ELR (cell line): ENCODE measurements around the gene NCOA5.

ENCODE experiments used
- DNase-seq: peaks from one replicate; pipeline ENCODE4 v3.0.0-alpha.2; 2015; ENCODE audit warnings: low read depth

Gene NCOA5

DNA sequence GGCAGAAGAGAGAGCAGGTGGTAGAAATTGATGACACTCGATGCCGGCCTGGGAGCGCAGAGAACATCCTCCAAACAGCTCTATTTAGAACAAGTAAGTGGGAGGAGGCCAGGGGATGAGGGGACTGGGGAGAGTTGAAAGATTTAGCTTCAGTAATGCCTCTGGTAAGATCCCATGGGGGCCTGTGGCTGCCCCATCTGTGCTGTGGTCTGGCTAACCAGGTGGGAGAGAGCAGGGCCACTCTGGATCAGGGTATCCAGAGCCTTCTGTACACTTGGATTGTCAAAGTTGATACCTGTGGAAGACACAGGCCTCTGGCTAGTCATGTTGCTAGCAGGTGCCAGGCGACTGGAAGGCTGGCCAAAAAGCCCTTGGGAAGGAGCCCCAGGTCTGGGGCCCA lies 27.6 kb downstream of the NCOA5 start:
- DNase-seq: no peak

DNA sequence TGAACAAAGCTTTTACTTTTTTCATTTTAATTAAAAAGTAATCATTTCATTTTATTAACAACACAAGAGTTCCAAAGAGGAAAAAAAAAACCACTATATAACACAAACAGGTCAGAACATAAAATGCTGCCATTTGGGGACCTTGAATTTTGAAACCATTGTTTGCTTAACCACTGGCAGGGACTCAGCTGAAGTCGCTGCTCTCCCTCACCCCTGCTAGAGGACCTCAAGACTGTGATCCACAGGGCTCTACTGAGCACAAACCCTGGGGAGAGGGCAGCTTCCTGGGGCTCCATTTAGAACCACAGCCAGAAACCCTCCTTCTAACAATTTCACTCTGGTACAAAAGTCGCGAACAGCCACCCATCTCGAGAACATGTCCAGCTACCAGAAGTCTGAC lies 28.8 kb downstream of the NCOA5 start:
- no peak for DNase-seq

DNA sequence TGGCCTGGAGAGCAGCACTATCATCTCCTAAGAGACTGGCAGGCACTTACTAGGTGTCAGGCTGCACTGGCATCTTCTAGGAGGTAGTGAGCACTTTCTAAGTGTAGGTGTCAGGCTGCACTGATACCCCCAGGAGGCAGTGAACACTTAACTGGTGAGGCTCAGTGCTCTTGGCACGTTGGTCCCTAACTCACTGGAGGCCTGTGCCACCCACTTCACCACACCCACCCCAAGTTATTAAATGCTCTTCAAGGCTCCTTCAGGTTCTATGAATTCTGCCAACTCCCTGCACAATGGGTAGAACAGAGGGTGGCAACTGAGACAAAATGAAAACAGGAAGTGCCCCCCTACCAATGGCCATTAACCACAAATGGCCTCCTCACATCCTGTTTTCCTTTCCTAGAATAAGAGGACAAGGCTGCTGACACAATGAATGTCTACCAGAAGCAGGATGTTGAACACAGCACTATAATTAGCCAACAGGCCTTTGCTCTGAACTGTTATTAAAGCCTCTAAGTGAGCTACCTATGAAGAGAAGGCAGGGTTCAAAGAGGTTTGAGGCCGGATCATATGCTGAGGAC lies 29.4 kb downstream of the NCOA5 start:
- DNase-seq: no peak

DNA sequence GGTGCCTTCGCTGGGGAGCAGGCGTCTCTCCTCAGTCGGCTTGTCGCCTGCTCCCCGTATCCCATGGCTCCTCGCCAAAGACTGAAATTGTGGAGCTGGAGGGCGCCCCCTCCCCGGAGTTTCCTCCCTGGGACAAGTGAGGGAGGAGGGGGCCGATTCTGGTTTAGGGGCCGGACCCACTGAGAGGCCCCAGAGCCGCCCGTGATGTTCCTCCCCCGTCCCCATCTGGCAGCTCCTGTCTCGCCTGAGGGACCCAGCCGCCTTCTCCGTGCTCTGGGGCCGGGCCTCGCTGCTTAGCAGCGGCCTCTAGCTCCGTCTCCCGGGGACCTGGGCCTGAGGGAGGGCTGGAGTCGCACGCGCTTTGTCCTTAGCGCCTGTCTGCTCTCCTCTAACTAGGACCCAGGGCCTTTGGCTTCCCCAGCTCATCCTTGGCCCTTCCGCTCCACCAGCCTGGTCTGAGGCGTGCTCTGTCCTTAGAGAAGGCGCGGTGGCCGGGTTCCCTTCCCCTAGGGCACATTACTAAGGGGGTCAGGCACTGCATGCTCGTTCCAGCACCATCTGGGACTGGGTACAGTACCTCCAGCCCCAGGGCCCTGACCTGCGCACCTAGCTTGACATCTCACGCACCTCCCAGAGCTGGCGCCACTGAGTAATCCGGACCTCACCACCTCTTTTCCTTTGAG lies 31.0 kb downstream of the NCOA5 start:
- no peak for DNase-seq

DNA sequence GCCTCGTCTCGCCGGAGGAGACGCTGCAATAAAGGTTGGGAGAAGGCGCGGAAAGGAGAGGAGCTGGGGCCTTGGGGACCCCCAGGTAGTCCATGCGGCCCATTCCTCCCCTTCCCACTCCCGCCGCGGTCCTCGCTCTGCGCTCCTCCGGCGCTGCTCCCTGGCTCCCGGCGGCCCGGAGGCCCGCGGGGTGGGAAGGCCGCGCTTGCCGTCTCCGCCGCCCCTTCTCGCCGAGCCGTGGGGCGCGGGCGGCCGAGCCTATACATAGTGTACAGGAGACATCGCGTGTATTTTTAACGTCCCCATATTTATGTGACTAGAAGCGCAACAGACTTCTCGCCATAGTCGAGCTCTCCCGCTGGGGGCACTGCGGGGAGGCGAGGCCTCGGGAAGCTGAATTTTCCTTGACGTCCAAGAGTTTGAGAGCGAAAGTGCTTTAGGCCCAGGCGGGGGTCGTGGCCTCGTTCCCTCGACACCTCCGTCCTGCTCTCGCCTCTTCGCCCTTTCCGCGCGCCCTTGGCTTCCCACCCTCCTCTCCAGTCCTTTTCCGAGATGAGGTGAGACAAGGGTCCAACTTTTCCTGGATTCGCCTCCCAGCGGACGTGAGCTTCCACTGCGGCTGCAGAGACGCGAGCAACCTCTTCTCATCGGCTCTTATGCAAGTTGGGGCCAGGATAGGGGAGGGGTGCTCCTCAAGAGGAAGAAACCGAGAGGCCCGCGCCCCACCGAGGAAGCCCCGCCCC lies 31.7 kb downstream of the NCOA5 start:
- peak; percentile 60 for DNase-seq

DNA sequence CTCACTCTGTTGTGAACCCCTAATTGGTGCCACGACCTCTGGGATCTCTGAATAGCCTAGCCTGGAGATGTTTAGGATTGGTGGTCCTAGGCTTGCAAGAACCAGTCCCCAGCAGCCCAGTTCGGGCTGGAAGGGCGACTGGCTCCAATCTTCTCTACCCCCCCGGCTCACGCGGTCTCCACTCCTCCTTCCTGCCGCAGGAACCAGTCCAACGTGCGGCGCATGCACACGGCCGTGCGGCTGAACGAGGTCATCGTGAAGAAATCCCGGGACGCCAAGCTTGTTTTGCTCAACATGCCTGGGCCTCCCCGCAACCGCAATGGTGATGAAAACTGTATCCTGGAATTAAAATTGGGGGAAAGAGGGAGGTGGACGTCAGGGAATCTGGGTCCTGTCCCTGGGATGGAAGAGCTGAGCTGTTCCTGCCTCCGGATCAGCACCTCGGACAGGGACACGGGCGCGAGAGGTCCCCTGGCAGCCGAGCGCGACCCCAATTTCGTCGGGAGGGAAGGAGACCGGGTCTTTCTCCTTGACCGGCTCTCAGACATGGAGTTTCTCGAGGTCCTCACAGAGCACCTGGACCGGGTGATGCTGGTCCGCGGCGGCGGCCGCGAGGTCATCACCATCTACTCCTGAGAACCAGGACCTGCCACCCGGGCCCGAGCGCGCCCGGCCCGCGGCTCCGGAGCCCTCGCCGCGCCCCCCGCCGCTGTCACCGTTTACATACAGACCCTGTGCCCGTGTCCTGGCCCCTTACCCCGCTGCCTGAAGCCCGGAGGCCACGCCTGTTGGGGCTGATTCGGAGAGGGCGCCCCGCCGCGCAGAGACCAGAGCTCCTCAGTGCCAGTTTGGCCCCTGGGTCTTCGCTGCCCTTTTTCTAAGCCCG lies 32.5 kb downstream of the NCOA5 start:
- DNase-seq: peak; percentile 43

DNA sequence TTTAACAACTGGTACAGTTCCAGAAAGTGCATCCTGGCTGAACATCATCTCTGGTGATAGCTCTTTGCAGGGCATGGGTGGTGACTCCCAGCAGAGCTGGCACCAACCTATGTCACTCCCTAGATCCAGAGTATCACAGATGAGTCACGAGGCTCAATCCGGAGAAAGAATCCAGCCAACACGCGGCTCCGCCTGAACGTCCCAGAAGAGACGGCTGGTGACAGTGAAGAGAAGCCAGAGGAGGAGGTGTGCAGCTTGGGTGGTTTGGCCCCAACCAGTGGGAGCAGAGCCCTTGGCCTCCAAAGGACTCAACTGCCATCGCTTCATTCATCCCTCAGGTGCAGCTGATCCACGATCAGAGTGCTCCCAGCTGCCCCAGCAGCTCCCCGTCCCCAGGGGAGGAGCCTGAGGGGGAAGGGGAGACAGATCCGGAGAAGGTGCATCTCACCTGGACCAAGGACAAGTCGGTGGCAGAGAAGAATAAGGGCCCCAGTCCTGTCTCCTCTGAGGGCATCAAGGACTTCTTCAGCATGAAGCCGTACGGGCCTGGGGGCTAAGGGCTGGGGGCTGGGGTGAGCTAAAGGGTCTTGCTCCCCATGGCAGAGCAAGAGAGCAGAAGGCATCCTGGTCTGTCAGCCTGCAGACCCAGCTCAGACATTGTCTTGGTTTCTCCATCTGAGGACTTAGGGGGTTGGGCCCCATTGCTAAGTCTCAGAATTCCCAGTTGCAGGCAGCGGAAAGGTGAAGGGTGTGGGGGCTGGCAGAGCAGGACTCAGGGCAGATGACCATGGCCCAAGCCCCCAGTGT lies 33.5 kb downstream of the NCOA5 start:
- DNase-seq: no peak

DNA sequence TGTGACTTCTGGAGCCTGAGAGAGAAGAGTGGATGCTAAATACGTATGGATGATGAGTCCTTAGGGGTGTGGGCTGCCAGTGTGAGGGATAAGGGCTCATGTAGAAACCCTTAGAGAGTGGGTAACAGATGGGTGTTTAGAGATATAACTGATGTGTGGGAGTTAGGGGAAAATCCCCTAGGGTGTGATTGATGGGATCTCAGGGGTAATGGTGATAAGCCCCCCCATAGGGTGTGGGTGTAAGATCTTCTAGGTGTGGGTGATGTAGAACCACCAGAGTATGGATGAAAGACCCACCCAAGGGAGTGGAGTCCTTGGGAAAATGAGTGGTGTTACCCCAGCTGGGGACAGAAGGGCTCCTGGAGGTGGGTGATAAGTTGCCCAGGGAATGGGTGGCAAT lies 34.5 kb downstream of the NCOA5 start:
- no peak for DNase-seq

DNA sequence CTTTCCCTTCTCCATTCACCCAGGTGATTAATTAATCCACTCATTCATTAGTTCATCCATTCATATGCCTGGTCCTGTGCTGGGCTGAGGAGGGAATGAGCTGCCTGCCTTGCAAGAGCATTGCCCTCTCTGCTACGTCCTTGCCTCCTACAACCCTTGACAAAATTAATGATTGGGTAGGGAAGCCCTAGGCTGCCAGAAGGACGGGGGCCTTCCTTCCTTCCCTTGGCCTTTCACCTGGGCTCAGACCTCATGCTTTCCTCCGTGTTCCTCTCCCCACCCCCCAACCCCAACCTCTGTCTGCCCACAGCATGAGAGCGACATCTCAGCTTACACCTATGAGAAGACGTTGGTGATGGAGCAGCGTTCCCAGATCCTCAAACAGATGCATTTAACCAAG lies 35.2 kb downstream of the NCOA5 start:
- no peak for DNase-seq

DNA sequence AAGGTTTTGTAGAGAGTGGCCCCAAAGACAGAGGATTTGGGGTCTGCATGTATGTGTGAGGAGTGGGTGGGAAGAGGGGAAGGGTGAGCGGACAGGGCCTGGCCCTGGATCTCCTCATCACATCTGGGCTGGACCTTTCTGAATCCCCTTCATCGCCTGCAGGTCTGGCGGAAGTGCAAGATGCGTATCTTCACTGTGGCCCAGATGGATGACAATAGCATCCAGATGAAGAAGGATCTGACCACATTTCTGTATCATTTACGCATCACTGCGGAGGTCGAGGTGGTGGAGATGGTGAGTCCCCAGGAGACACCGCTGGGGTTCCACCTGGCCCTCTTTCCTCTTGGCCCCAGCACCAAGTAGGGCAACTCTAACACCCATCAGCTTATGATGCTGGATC lies 36.3 kb downstream of the NCOA5 start:
- no peak for DNase-seq

DNA sequence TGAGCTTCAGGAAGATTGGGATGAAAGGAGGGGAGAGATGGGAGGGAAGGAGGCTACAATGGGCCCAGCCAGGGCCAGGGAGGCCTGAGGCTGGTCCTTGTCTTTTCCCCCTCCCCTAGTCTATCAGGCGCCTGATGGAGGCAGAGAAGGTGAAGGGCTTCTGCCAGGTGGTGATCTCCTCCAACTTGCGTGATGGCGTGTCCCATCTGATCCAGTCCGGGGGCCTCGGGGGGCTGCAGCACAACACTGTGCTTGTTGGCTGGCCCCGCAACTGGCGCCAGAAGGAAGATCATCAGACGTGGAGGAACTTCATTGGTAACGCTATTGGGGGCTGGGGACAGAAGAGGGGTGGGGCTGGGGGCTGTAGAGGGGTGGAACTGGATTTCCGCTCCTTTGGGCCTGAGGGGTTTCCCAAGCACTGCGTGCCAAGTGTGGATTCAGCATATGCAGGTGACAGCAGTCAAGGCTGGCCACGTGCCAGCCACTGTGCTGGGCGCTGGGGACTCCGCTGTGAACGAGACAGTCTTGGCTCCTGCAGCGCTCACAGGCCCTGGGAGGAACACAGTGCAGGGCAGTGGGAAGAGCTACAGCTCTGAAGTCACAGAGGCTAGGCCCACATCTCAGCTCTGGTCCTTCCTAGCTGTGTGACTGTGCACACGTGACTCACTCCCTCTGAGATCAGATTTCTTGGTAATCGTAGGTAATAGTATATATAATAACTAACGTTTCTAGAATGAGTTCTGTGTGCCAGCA lies 38.0 kb downstream of the NCOA5 start:
- peak; percentile 57 for DNase-seq

DNA sequence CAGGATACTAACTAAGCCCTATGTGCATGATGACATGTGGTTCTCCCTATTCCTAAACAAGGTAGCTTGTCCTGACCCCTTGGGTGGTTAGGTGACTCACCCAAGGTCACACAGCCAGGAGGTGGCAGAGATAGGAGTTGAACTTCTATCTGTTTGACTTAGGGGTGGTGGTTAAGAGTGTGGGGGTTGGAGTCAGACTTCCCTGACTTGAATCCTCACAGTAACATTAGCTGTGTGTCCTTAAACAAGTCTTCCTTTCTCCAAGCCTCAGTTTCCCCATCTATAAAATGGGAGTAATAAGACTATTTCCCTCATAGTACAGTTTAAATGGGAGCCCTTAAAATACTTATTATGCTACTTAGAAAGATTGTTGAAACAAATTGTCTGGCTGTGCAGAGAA lies 38.9 kb downstream of the NCOA5 start:
- no peak for DNase-seq

DNA sequence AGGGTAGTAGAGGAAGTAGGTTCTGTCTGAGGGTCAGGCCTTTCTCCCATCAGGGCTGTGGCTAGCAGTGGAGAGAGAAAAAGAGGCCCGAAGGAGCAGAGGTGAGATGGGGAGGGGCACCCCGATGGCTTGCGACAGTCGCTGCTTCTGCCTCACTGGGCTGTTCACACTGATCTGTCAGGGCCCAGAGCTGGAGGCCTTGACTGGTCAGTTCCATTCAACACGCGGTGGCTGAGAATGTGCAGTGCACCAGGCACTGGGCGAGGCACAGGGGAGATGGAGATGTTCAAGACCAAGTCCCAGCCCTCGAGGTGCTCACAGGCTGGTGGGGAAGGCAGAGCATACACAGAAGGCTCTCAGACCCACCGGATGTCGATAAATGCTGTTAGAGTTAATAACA lies 39.3 kb downstream of the NCOA5 start:
- no peak for DNase-seq

DNA sequence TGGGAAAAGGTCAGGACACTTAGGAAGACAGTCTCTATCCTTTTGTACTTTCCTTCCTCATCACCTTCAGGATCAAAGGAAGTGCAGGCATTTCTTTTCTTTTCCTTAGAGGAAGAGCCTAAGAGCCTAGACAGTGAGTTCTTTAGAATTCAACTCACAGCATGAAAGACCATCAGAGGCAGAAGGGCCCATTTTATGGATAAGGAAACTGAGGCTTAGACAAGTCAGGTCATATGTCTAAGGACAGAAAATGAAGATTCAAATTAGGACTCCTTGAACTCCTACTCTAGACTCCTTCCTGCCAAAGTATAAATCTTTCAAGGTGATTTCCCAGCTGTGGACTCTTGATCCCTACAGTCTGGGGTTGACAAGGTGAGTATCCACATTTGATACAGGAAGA lies 39.9 kb downstream of the NCOA5 start:
- no peak for DNase-seq

DNA sequence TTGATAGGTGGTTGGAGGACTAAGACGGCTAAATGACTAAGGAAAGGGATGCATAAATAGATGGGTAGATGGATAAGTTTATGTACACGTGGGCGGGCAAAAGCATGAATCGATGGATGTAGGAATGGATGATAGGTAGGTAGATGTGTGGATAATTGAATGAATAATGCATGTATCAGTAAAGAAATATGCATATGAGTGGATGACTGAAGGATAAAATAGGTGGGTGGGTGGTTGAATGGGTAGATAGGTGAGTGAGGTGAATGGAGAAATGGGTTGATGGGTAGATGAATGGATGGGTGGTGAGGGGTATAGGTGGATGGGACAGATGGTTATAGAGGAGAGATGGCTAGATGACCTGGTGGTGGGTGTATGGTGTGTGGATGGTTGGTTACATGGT lies 40.6 kb downstream of the NCOA5 start:
- DNase-seq: no peak

DNA sequence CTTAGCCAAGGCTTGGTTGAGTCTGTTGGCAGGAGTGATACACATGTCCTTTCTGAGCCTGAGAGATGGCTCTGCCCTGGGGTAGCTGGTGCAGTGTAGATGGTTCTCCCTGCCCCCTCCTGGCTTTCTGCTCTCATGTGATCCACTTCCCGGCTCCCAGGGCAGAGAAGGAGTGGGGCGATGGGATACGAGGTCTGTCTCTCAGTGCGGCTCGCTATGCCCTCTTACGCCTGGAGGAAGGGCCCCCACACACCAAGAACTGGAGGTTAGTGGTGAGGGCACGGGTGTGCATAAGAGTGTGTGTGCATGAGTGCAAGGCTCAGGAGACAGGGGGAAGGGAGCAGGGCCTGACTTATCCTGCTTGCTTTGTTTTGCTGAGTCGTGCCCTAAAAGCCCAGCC lies 41.9 kb downstream of the NCOA5 start:
- DNase-seq: no peak

DNA sequence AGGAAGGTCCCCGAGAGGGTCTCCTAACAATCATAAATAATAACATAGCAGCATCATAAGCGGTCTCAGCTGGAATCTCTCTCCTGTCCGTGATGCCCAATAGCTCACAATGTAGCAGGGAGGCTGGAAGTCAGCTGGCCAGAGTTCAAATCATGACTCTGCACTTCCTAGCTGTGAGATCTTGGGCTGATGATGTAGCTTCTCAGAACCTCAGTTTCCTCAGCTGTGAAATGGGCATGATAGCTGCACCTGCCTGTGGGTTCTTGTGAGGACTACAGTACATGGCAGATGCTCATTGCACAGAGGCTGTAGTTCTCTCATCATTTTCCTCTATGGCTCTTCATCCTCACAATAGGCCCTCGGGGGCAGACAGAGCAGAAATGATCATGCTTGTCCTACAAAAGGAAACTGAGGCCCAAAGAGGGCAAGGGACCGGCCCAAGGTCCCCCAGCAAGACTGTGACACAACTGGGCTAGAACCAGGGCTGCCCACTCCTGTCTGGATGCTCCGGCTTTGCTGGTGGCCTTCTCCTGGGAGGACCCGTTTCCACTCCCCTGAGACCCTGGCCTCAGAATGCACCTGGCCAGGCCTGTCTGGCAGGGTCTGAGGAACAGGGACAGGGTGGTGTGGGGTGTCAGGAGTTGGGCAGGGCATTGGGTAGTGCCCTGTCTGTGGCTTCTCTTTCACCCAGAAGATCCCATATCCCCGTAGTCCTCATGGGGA lies 43.0 kb downstream of the NCOA5 start:
- DNase-seq: no peak

DNA sequence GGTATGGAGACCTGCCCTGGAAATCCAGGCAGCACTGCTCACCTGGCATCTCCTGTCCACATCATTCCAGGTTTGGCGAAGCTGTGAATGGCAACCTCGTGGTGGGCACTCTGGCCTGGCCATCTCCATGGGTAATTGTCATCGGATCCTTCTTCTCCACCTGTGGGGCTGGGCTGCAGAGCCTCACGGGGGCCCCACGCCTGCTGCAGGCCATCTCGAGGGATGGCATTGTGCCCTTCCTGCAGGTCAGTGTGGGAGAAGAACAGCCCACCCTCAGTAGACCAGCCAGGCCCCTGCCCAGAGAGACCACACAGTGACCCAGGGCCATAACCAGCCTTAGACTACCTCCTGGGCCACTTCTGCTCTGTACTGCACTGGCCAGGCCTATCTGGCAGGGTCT lies 44.9 kb downstream of the NCOA5 start:
- DNase-seq: no peak

DNA sequence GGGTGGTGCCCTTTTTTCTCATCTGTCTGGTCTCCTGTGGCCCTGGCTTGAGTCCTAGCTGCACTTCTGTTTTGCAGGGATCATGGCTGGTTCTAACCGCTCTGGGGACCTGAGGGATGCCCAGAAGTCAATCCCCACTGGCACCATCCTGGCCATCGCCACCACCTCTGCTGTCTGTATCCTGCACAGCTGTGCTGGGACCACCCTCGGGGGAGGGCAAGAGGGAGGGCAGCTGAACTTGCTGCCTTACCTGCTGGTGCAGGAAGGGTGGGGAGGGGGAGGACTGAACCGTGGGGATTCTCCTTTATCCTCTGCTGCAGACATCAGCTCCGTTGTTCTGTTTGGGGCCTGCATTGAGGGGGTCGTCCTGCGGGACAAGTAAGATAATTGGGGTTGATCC lies 46.2 kb downstream of the NCOA5 start:
- no peak for DNase-seq

DNA sequence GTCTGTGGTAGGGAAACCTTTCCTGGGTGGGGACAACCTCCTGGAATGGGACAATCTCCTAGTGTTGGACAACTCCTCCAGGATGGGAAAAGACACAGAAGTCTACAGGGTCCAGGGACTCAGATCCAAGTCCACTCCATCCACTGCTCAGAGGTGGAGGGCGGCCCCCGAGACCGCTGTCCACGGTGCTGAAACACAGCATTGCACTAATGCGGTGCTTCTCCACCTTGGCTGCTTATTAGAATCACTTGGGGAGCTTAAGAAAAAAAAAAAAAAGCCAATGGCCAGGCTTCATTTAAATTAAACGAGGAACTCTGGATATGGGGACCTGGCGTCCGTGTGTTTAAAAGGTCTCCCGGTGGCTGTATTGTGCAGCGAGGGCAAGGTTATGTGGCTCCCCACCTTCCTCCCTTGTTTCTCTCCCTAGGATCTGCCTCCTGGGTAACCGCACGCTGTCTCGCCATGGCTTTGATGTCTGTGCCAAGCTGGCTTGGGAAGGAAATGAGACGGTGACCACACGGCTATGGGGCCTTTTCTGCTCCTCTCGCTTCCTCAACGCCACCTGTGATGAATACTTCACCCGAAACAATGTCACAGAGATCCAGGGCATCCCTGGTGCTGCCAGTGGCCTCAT lies 48.7 kb downstream of the NCOA5 start:
- DNase-seq: peak; percentile 58
